ENCODE results near the gene PRAMEF13.
"Not testable (repeated sequence)": the region's sequence is repeated elsewhere in the genome, so short reads cannot be mapped to it uniquely, and the experiment has no call there.

Gene PRAMEF13

GRCh38 chr1:13165531-13165930 lies 35.7 kb downstream of the PRAMEF13 start, which contains the start of gene HNRNPCL4:
Gene HNRNPCL4 (minus strand): TSS chr1:13165631. CDS start chr1:13165467, 164 bp downstream.
- not testable (repeated sequence) for DNase-seq

GRCh38 chr1:13155909-13156308 lies 45.3 kb downstream of the PRAMEF13 start, which contains the start of gene PRAMEF26:
Gene PRAMEF26 (minus strand): TSS chr1:13156009. CDS start chr1:13153095, 2,914 bp downstream.
- not testable (repeated sequence) for DNase-seq

All from CD4-positive, alpha-beta T cell treated with Interleukin-21 for 1 hour (primary cell).